HFF-Myc (cell line): Measurements from ENCODE around the gene KRT76.

ENCODE experiments used
- DNase-seq: peaks from one replicate; pipeline ENCODE4 v3.0.0-alpha.2; 2011; ENCODE audit warnings: low read depth; ENCODE audit errors: extremely low read depth
- H3K4me3 ChIP-seq: replicated peaks from 2 replicates; pipeline ENCODE4 v1.5.1; 2011; ENCODE audit warnings: low read depth, mild to moderate bottlenecking, control low read depth, low read length
- CTCF ChIP-seq: IDR thresholded peaks from 2 replicates; pipeline ENCODE4 v1.5.1; 2012; ENCODE audit warnings: mild to moderate bottlenecking, low read depth, low read length, control low read depth; ENCODE audit errors: missing control alignments

KRT76 gene

GRCh38 chr12:52742822-52743457 lies 34.2 kb downstream of the KRT76 start:
- no peak for DNase-seq
- TF ChIP-seq CTCF, result no peak

DNA sequence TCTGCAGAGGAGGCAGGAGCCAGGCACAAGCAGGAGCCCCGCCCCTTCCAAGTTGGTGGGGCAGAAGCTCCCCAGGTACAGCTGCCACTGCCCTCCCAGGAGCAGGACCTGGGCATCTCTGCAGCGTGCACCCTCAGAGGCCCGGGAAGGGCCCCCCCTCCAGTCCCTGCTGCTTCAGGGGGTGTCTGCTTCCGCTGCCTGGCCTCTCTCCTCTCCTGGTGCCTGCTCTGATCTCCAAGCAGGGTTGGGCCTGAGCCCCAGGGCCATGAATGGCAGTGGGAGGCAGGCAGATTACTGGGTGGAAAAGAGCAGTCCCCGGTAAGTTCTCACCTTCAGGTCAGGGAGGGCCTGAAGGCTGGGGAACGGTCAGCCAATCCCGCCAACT lies 35.0 kb downstream of the KRT76 start:
- no peak for TF ChIP-seq CTCF
- no peak for DNase-seq

More at GRCh38 chr12:52742822-52743457, 34.2 kb downstream of the KRT76 start:
- H3K4me3 ChIP-seq, result no peak overlapping the region

GRCh38 chr12:52741375-52742195 lies 35.6 kb downstream of the KRT76 start:
- TF ChIP-seq CTCF, result no peak
- peak; percentile 31 for DNase-seq

More for the DNA sequence above, 35.0 kb downstream of the KRT76 start:
- no peak overlapping the region for H3K4me3 ChIP-seq

DNA sequence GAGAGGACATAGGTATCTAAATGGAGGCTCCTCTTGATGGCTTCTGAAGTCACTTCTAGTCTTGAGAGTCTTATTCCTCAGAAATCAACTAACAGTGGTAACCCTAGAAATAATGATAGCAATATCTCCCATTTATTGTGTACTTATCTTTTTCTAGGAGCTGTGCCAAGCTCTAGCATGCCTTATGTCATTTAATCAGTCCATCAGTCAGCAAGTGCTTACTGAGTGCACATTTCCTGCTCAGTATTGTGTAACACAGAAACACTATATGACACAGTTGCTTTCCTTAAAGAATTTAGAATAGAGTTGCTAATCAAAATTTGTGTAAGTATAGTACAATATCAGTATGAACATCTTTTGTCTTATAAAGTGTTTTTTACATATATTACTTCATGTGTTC lies 36.6 kb downstream of the KRT76 start:
- TF ChIP-seq CTCF, result no peak
- H3K4me3 ChIP-seq, result no peak overlapping the region
- DNase-seq, result no peak

More at GRCh38 chr12:52741375-52742195, 35.6 kb downstream of the KRT76 start:
- no peak overlapping the region for H3K4me3 ChIP-seq

- no peak for TF ChIP-seq CTCF
- H3K4me3 ChIP-seq, result no peak overlapping the region
- no peak for DNase-seq
Measured at GRCh38 chr12:52739963-52740362, 37.2 kb downstream of the KRT76 start.

DNA sequence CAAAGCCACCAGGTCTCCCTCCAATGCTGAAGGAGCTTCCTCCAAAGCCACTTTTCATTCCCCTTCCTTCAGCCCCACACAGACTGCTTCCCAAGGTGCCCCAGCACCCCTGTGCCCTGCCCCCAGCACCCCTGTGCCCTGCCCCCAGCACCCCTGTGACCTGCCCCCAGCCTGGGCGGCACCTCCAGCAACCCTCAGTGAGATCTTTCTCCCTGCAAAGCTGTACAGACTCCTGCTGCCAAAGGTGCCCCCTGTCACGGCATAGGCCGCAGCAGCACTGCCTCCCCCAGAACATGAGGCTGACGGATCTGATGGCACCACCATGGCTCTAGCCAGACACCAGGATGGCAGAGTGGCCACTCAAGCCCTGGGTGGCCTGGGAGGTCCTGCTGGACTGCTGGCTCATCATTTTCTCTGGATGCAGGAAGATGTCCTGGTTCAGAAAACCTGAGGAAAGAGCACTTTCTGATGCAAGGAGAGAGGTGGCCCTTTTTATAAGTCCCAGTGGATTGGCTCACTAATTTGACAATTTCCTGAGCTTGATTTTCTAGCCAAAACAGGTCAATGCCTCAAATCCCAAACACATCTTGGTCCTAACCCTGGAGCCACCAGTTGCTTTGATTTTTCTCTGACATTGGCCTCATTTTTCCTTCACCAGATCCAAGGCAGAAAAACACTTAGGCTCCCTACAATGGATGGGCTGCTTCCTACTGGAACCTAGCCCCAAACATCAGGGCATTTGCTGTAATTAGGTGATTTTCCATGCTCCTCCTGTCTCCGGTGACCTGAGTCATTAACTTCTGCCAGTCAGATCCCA lies 41.1 kb downstream of the KRT76 start:
- H3K4me3 ChIP-seq, result no peak overlapping the region
- TF ChIP-seq CTCF, result no peak
- DNase-seq, result no peak
